ENCODE measurements around the gene PRSS50.
"Not testable (repeated sequence)": the region's sequence is repeated elsewhere in the genome, so short reads cannot be mapped to it uniquely, and the experiment has no call there.

The PRSS50 gene

DNA sequence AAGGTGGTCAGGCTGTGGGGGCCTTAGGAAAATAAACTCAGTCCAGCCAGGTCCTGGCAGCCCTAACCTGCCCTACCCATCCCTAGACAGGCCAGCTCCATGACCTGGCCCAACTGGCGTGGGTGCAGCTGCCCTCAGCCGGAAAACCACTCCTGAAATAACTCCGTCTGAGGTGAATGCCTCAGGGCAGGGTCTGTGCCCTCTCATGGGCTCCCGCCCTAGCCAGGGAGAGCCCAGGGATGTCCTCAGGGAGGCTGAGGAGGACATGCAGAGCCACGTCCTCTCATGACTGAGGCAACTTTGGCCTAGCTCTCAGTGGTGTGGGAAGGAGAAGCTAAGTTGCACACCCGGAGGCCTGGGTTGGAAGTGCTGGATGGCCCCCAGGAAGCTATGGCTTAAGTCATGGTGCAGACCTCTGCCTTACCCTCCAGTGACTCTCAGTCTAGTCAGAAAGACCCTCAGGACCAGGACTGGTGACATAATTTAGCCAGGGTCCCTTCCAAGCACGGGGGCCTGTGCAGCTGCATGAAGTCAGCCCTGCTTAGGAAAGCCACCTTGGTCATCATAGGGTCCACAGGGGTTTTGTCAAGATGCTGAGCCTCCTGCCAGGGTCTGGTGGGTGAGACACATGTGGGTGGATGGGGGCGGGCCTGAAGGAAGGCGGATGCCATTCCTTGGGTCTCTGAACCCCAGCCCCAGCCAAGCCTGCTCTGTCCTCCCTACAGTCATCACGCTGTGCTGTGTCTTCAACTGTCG is 9.1 kb downstream of the PRSS50 start:
- DNase-seq (ENCODE audit: low read depth in 3 of 3): no peak

DNA sequence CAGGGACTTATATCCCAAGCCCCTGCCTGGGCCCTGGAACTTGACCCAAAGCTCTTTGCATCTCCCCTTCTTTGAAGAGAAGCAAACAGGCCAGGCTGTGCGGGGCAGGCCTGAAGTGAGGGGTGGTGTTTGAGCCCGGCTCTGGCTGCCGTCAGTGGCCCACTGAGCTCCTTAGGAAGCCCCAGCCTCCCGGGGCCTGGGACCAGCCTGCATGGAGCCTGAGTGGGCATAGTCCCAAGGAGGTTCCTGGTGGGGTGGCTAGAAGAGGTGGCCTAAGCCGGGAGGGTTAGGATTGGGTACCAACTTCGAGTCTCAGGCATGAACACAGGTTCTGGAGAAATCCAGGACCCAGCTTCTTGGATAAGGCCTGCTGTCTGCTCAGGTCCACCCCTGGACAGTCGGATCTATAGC is 10.1 kb downstream of the PRSS50 start:
- DNase-seq (ENCODE audit: low read depth in 3 of 3): no peak

GRCh38 chr3:46706771-46707582 is 10.7 kb downstream of the PRSS50 start:
- DNase-seq (ENCODE audit: low read depth in 3 of 3): no peak

DNA sequence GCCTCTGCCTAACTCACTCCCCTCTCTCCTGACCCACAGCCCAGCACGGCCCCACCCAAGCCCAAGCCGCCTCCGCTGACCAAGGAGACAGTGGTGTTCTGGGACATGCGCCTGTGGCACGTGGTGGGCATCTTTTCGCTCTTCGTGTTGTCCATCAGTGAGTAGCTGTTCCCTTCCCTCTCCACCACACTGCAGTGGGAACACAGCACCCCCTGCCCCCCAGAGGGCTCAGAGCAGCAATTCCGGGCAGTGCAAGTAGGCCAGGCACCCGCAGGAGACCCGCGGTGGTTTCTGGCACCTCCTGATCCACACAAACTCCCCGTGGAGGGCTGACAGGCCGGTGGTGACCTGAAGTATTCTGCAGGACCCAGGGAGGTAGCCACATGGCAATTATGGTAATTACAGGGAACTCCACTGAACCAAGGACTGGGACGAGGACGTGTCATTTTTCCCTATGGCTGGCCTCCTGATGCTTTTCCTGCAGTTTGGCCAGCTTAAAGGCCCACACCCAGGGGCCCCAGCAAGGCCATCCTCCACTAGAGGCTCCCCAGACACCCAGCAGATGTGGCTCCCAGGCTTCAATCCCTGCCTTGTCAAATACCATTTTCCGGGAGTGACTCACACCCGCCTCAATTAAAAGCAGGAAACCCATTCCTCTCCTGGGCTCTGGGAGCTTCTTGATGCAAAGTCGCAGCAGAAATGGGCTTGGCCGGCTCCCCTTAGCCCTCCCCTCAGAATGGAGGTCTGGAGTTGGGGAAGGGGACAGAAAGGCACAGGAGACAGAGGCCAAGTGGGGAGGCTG is 11.7 kb downstream of the PRSS50 start:
- no peak for DNase-seq (ENCODE audit: low read depth in 3 of 3)

DNA sequence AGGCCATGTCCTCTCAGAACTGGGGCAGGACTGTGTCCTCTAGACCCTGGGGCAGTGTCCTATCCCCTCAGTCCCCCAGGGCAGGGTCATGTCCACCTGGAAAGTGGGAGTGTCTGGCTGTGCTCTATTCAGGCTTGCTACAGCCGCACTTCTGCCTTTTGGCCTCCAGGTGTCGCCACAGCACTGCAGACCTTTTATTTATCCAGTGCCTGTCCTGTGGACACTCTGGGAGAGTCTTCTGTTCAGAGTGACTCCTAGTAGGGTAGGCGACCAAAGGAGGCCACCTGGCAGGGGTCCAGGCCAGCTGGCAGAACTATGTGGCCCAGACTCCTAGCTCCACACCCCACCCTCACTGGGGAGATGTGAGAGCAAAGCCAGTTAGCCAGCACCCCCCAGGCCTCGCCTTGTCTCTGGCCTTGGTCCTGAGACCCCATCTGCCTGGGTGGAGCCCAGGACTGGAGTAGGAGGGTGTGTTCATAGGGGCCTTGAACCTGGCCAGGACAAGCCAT is 12.6 kb downstream of the PRSS50 start:
- DNase-seq (ENCODE audit: low read depth in 3 of 3): peak in 2 of 3 donors; percentile 51 to 52

DNA sequence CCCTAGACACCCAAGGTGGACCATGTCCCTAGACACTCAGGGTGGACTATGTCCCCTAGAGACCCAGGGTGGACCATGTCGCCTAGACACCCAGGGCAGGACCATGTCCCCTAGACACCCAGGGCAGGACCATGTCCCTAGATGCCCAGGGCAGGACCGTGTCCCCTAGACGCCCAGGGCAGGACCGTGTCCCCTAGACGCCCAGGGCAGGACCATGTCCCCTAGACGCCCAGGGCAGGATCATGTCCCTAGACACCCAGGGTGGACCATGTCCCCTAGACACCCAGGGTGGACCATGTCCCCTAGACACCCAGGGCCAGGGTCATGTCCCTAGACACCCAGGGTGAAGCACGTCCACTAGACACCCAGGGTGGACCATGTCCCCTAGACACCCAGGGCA is 13.3 kb downstream of the PRSS50 start:
- not testable (repeated sequence) for DNase-seq (ENCODE audit: low read depth in 3 of 3)

DNA sequence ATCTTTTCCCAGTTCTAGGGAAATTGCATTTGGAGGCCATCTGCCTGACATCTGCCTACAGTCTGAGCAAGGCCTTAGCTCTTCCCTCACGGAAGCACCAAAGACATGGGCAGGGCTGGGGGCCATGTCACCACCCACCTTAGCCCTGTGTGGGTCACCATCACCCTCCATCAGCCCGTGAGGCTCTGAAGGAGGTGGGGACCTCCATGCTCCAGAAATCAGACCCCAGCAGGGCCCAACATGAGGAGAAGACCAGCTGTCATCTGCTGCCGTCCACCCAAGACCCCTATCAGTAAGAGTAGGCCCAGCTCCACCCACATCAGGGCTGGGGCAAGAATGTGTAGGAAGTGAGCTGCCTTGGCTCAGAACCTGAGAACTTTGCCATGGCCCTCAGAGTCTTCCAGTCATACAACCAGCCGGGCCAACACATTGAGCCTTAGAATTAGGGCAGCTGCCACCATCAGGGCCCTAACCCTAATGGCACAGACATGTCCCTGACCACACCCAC is 14.6 kb downstream of the PRSS50 start:
- no peak for DNase-seq (ENCODE audit: low read depth in 3 of 3)

GRCh38 chr3:46702246-46703012 is 15.2 kb downstream of the PRSS50 start:
- no peak for DNase-seq (ENCODE audit: low read depth in 3 of 3)

DNA sequence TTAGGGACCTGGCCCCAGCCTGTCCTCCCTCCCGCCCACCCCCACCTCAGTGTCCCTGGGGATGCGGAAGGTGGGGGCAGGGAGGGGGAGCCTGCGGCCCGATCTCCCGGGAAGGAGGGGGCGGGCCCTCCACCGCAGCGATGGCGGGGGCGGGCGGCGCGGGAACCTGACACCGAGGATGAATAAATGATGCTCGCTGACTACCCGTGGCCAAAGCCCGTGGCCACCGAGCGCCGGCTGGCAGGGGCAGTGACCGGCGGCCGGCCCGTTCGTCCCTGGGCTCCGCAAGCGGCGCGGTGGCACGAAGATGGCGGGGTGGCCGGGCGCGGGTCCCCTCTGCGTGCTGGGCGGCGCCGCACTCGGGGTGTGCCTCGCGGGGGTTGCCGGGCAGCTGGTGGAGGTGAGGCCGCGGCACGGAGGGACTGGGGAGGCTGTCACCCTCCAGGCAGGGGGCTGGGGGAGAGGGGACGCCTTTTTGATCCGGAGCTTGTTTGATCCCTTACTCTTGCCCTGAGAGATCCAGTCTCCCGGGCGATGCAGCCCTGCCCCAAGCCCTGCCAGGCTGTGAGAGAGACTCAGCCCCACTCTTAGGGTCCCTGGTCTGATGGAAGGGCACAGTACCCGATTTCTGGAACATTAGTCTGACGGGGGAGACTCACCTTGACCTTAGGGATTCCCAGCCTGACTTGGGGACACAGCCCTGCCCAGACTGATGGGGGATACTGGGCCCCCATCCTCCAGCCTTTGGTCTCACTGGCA is 16.3 kb downstream of the PRSS50 start, which contains the start of gene TMIE:
TSS of gene TMIE (plus strand) at position 212 of the 759 bp plus-strand sequence. CDS start at position 308, 96 bp downstream.
- DNase-seq (ENCODE audit: low read depth in 3 of 3): no peak

DNA sequence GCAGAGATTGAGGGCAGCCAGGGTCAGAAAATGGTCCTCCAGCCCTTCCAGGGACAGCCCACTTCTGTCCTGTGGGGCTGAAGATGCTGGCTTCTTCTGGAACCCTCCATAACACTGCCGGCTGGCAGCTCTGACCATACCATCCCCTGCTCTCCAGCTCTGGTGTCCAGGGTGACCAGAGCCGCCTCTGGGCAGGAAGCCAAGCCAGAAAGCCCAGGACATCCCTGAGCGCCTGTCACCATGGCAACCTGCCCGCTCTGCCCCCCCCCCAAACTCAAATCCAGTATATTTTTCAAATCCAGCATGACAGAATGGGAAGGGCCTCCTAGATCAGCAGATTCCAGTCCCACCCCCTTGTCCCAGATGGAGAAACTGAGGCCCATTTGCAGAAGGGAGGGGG is 16.9 kb downstream of the PRSS50 start:
- DNase-seq (ENCODE audit: low read depth in 3 of 3): no peak

DNA sequence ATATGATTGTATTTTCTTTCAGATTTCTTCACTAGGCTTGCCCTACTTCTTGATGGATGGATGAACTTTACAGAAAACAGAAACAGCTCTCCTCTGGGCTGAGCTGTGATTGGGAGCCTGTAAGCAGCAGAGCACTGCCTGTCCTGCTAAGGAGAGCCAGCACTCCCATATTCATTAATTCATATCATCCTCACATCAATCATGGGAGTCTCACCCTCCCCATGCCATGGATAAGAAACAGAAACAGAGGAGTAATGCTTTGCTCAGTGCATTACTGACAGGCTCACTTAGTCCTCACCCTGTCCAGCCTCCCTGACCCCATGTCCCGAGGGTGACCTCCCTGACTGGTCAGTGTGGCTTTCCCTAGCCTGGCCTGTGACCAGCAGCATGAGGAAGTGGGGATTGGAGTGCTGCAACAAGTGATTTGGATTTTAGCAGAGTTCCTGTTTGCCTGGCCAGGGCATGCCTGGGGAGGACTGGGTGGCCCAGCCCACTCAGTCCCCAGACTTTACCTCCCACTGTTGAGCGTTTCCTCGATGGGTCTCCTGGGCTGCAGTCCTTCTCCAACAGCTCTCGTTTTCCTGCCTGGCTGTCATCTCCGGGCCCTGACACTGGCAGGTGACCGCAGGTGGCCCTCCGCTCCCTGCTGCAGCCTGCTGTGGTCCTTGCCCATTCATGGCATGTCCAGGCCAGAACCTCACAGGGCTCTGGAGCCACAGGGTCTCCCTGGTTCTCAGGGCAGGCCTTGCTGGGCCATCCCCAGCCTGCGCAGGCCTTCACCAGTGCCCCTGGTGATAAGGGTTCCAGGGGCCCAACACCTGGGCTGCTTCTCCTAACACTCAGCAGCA is 17.8 kb downstream of the PRSS50 start:
- DNase-seq (ENCODE audit: low read depth in 3 of 3): no peak

- DNase-seq (ENCODE audit: low read depth in 3 of 3): no peak
Observed at GRCh38 chr3:46695962-46696894, 21.4 kb downstream of the PRSS50 start.

DNA sequence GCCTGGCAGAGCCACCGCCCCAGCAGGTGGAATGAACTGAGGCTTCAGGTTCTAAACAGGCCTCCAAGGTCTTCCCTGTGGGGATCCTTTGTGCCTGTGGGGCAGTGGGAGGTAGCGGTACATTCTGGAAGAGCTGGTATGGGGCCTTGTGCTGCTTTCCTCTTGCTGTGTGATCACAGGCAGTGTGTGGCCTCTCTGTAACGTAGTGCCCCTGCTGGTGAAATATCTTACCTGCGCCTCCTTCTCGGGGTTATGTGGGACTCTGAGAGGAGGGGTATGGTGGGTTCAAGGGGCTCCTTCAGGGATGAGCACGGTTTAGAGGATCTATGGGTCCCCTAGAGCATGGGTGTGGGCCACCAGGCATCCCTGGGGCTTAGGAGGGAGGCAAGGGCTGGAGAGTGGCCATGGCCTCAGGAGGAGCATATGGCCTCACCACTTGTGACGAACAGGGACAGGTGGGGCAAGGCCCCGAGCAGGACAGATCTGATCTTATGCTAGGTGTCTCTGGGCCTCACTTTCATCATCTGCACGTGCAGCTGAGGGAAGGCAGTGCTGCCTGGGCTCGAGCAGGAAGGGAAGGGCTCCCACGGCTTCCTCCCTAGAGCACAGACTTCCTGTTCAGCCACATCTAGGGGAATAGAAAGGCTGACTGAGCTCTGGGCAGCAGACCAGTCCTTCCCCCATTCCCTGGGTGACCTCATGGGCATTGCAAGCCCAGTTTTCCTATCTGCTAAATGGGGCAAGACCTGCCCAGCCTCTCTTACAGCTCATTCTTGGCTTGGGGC is 22.3 kb downstream of the PRSS50 start:
- peak in 1 of 3 donors; percentile 37 for DNase-seq (ENCODE audit: low read depth in 3 of 3)

DNA sequence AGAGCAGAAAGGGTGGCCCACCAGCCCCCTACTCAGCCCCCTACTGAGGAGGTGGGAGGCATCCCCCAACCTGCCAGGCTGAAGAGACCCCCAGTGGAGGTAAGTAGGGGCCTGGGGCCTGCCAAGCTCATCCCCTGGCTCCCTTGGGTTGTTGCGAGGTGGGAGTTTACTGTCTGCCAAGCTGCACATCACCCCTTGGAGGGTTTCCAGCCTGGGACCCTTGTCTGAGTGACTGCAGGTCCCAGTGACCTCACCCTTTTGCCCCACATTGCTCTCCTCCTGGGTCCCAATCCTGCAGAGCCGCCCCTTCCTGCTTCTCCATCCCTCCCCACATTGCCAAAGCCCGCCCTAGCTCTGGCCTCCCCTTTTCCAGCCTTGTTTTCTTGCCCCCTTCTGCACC is 23.1 kb downstream of the PRSS50 start:
- DNase-seq (ENCODE audit: low read depth in 3 of 3): no peak

DNA sequence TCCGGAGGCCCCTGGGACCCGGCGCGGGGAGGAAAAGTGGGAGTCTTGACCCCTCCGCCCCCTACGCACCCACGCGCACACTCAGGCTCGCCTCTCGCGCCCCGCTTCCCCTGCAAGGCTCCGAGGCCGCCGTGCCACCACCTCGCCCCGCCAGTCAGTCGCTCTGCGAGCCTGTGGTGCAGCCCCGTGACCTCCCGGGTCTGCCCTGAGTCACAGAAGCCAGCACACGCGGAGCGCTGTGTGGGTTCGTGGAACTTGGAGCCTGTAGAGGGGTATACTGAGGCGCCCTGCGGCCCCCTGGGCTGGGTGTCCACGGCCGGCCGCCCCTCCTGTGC is 23.8 kb downstream of the PRSS50 start:
- DNase-seq (ENCODE audit: low read depth in 3 of 3): peak in 2 of 3 donors; percentile 8 to 48

GRCh38 chr3:46693038-46693891 is 24.4 kb downstream of the PRSS50 start, which contains the start of gene ALS2CL:
Gene ALS2CL, minus strand, starts transcription at chr3:46693679. Its CDS starts 4,239 bp downstream, at chr3:46689440.
- peak in 1 of 3 donors; percentile 63 for DNase-seq (ENCODE audit: low read depth in 3 of 3)

Measured in stimulated activated CD4-positive, alpha-beta T cell treated with anti-CD3 and anti-CD28 coated beads, TNF-alpha, amount 100 ng/mL, for 48 hours (primary cell).